Measurements from ENCODE around the gene RFTN1.

RFTN1 gene

DNA sequence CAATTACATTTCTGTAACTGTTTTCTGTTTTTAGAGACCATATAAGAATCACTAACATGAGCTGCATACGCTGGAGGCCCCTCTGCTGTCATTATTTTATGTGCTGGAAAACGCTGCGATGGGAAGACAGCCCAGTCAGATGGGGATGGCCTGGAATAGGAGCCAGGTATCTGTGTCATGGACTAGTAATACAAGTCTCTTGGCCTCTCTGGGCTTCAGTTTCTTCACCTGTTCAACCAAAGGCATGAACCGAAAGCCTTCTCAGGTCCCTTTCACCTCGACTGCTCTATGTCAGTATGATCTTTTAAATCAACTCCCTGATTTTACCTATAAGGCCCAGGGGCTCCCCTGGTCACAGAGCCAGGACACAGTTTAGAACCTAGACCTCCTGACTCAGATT, 14.6 kb upstream of the RFTN1 start:
- DNase-seq, result no peak

DNA sequence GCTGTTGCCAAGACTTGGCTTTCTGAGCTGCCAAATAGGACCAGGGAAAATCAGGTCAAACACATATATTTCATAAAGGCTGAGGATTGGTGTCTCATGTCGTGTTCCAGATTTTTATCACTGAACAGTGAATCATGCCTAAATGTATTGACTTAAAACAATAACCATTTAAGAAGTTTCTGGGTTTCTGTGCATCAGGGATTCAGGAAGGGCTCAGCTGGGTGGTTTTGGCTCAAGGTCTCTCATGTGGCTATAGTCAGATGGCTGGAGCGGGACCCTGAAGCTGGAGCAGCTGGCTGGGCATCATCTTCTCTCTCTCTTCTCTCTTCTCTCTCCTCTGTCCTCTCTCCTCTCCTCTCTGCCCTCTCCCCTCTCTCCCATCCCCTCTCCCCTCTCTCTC, 10.7 kb upstream of the RFTN1 start:
- no peak for DNase-seq

DNA sequence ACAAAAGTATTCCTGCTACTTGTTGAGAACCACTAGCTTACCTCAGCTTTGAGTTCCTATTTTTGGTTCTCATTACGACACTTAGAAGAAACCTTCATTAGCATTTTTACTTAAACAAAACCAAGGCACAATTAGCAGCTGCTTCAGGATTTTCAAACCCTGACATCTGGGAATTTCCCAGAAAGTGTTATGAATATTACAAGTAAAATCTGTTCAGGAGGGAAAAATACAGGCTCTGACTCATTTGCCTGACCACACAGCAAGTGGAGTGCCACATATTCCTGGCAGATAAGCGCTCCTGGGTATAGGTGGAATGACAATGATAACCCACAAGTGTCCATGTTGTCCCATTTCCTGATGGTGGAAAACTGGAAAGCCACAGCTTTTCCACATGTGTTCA, 10.3 kb upstream of the RFTN1 start:
- no peak for DNase-seq

DNA sequence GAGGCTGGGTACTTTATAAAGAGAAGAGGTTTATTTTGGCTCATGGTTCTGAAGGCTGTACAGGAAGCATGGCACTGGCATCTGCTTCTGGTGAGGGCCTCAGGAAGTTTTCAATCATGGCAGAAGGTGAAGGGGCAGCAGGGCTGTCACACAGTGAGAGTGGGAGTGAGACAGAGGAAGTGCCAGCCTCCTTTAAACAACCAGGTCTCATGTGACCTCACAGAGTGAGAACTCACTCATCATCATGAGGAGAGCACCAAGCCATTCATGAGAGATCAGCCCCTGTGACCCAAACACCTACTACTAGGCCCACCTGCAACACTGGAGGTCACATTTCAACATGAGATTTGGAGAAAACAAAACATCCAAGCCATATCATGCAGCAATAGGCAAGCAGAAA, 9.3 kb upstream of the RFTN1 start:
- DNase-seq, result no peak

DNA sequence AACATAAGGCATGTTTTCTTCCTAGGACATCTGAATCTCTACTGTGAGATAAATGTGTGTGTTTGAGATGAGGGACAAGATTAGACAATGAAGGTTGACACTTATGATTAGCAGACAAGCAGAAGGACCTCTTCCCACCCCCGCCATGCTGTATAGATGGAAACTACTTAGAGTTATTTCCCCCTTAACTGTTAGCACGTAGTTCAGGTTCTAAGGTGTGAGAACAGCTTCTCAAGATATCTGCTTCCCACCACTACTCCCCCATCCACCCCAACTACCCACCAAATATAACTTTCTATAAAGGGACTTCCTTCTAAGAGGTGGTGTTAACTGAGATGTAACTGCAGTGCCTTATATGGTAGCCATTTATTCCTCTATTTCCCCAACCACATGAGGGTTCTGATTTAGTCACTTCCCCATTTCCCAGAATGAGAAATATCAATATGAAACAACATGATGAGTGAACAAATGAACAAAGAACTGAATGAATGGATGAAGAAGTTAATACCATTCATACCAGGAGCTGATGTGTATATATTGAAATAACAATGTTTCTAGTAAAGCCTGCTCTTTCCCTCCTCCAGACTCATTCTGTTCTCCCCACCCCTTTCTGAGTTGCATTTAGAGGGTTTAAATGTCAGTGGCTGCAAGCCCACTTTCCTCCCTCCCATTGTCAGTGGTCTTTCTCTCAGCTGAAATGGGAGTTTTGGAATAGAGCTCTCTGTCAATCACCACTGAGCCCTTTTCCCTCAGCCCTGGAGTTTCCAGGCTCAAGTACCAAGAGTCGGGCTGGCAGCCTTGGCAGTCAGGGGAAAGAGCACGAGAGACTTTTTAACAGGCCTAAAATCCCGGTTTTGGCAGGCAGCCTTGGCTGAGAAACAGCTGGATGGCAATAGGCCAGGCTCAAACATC, 7.7 kb upstream of the RFTN1 start:
- DNase-seq, result no peak

DNA sequence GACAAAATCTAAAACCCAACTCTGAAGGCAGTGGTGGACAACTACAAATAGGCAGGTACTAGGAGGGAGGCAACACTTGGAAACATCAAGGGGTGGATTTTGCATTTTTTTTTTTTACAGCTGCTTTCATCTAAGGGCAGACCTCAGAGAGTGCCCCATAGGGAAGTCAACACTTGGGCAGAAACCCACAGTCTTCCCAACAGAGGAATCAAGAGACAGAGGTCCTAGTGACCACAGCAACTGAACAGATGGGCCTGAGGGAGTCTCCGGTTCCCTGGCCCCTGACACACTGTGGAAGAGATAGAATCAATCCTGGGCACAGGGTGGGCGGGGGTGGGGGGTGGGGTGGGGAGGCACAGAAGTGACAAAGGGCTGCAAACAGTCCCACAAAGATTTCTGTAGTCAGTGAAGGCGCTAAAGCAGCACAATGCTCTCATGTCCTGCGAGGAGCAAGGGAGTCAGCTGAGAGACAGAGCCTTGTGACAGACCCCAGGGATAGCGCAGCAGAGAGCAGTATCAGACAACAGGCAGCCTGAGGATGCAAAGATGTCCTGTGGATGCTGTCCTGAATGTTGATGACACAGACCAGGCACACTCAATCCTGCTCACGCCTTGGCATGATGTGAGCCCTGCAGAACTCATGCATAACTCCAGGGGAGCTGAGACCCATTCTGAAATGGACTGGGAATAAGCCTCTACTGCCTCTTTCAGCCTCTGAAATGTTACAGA, 6.9 kb upstream of the RFTN1 start:
- DNase-seq, result no peak

DNA sequence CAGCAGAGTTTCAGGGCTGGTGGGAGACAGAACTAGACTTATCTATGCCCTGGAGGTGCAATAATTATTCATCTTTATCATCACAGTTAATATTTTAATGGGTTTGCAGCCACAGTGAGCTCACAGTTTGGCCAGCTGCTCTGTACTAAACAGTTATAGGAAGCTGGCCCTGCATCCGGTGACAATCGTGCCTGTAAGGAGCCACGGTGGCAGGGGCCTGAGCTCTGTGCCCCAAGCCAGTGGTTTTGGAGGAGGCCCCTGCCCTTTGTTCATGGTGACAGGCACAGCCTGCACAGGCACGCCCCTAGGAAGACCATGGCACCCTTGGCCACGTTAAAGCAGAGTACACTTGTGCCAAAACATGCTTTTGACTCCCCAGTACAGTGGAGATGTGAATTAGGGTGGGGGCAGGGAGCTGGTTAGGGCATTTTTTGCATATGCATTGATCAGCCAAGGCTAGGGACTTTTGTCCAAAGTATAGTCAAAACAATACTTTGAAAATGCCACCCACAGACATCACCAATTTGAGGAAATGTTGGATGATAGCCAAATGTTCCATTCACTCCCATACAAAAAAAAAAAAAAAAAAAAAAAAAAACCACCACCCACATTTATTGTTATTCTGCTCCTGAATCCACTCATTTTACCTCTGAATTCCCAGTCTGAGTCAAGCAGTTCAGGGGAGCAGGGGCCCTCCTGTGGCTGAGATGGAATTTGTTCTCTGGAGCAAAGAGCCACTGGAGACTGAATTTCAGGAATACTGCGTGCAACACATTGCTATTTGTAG, 3.4 kb upstream of the RFTN1 start:
- peak; percentile 41 for DNase-seq

DNA sequence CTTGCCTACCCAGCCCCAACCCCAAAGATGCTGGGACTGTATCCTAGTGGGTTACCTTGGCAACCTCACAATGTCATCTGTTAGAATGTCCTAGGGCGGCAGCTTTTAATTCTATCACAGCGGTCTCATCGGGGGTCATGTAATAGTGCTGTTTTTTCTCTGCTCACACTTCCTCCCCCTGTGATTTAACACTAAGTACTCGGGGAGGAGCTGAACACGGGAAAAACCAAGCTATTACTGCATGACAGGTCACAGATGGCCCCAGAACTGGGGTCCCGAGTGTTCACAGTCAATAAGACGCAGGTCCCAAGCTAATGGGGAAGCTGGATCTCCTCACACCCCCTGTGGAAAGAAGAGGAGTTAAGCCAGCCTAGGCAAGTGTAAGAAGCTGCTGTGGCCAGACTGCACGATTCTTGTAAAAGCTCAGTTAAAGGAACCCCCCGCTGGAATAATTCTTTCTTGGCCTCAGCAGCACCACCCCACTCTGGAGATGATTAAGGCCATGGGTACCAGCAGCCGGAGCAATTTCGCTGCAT, 2.5 kb upstream of the RFTN1 start:
- DNase-seq, result no peak

DNA sequence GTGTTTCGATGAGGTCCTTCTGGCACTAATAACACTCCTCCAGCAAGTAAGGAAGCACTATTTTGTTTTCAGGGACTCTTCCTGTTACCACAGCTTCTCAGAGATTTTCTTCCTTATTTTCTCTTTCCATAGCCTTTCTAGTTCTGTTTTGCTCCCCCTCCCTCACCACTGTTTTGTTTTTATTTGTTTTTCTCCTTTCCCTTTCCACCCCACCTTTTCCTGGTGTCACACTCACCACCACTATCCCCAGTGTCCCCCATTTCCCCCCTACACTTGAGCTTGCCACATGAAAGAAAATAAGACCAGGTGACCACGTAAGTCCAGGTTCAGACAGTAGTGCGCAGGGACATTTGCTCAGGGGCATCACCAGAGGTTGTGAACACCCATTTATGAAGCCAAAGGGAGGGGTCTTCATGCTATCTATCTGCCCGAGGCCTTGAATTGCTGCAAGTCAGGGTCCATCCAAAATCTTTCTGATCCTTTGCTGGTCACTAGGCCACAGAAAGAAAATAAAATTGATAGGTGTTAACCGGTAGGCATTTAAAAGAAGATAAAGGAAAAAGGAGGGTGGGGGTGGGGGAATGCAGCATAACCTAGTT, 1.4 kb upstream of the RFTN1 start:
- DNase-seq, result no peak

DNA sequence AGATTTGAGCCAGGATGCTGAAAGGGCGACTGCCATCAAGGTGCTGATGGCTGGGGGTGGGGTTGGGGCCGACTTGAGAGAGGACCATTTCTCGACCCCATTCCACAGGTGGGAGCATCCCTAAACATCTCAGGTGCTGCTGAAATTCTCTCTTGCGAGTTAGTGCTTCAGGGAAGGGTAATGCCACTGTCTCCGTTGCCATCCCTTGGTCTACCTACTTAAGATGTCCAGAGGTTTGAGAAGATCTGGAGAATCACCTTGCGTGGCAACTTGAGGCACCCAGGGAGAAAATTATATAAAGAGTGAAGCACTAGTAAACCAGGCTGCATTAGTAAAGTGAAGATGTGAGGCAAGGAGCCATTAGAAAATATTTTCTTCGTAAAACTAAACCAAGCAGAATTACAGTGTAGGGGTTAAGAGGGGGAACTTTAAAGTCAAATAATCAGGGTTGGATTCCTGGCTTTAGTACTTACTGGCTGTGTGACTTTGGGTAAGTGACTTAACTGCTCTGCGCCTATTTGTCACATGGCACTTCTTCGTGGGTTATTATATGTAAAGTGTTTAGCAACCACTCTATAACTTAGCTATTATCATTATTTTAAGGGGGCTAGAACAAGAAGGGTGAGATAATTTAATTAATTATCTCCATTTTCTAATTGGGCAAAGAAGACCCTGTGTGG, 662 bp upstream of the RFTN1 start:
- DNase-seq, result no peak

DNA sequence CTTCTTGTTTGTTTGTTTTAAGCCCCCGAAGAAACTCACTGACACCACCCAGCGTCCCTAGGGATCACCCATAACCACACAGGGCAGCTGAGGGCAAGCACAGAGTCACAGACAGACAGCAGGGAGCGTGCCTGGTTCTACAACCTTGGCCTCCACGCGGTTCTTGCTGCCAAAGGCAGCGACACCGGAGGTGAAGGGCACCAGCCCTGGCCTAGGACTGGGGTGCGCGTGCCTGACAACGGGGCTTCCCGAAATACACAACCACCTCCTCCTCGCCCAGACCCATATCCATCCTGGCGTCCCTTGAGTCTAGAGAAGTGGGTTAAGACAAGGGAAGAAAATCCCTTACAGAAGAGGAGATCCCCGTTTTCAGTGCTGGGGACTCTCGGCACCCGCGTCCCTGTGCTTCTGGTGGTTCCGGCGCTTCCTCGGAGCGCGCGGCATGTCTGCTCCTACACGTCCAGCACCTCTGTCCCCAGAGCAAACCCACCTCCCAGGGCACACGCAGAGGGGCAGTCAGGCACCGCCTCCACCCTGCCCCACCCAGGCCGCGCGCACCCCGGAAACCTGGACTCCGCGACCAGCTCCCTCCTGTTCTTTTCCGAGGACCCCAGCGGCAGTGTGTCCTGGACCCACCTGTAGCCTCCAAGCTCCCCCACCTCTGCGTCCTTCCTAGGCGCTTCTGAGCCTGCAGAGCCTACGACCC, 911 bp downstream of the RFTN1 start:
- no peak for DNase-seq

DNA sequence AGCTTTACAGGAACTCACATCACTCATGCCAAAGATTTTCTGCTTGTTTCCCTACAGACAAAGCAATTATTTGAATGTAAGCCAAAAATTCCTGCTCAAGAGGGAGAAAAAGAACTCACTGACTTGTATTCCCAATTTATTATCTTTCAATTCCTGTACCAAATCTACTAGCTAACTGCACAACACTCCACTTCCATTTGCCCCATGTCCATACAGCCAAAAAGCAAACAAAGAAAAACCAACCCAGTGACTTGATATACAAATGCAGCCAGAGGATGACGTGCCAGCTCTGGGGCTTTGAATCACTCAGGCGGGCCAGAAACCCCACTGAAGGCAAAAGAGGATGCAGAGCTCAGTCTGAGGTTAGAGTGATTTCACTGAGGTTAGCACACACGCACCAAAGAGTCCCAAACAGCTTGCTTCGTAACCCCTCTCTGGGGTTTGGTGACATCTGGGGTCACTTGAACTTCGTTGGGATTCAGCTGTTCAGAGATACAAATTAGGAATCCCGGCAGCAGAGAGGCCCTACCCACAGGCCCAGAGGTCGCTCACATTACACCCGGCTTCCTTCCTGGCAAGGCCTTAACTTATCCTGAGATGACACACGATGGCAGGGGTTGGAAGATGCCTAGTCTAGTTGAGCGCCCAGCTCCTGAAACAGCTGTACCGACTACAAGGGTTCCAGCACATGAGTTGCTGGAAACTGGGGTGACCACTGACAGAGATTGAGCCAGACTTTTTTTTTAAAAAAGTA, 1.6 kb downstream of the RFTN1 start:
- no peak for DNase-seq

DNA sequence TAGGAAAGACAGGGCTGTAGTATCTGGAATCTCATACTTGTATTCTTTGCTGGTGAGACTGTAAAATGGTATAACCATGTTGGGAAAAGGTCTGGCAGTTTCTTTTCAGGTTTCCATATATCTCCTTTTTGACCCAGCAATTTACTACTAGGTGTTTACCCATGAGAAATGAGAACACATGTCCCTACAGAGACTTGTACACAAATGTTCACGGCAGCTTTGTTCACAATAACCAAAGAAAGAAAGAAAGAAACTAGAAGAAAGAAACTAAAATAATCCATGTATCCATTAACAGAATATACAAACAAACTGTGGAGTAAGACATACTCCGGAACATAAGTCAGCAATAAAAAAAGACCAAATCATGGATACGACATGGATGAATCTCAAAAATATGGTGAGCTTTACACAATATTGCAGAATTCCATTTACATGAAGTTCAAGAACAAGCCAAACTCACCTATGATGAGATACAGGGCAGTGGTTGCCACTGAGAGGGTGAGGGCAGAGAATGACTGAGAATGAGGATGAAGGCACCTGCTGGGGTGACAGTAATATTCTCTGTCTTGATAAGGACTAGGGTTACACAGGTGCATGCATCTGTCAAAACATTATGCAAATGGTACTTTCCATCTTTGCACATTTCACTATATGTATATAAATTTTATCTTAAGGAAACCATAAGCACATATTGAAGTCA, 2.7 kb downstream of the RFTN1 start:
- DNase-seq, result no peak

DNA sequence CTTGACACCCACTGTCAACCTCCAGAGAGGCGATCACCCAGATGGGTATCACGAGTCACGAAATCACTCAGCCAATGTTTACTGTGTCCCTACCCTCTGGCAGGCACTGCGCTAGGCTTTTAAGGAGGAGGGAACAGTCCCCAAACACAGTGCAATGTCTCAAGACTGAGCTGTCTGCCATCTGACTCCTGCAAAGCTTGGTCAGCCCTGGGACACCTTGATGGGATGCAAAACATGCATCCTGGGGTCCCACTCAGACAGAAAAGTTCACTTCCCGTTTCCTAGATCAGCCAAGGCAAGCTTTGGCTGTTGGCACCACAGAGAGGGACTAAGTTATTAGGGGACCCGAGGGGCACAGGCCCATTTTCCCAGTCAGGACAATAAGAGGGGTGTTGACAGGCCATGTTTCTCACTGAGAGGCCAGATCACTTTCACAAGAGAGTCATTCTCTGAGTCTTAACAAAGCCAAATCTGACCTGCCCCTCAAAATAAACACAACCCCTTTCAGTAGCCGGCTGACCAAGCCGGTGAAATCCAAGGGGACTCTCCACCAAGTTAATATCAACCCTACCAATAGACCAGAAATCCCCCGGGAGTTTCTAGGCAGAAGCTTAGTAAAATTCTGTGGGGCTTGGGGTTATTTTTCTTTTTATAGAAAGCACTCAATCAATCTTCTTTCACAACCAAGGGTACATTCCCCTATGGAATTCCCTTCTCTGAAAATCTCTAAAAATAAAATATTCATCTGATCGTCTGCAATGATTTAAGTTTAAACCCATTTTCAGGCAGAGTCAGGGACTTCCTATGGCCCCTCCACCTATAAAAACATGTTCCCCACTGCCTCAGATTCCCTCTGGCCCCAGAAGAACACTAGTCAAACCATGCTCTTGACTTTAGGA, 3.5 kb downstream of the RFTN1 start:
- no peak for DNase-seq

DNA sequence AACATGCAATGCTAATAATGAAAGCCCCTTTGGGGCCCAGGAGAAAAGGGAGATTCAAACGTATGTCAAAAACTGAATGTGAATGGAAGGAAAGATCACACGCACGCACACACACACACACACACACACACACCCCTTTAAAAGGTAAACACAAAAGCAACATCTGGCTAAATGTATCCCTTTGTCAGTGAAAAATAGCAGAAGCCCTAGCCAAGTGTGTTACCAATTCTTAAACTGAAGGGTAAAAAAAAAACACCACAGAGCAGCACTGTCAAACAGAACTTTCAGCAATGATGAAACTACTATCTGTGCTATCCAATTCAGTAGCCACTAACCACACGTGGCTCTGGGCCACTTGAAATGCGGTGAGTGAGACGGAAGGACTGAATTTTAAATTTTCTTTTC, 4.9 kb downstream of the RFTN1 start:
- no peak for DNase-seq

DNA sequence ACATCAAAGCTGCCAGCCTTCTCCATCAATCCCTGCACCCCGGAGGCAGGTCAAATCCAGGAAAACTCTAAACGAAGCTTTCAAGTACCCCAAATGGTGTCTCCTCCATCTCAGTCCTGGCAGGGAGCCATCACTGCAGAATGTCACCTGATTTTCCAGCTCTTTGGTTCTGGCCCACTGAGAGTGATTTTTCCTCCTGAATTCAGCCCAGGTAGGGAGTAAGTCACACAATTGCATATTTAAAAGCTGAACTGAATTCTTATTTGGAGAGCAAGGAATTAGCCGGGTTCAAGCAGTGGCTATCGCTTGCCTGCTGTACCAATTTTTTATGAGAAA, 5.3 kb downstream of the RFTN1 start:
- no peak for DNase-seq

DNA sequence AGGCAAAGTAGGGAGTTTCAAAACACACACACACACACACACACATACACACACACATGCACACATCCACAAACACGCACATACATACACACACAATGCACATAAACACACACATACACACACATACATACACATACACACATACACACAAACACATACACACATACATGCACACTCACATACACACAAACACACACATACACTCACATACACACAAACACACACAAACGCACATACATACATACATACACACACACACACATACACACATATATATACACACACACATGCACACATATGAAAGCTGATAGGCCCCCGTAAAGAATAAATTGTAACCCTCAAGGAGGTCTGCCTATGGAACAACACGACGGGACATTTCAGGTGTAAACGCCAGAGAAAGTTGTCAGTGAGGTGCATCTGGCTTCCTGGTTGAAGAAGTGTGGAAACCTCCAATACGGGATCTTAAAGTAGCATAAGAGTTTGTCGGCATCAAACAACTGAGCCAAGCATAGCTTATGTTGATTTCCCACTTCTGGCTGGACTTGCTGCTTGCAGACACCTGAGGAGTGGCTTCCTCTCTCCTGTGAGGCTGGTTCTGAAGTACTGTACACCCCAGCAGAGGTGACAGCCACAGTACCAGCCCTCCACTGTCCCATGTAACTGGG, 5.8 kb downstream of the RFTN1 start:
- no peak for DNase-seq

DNA sequence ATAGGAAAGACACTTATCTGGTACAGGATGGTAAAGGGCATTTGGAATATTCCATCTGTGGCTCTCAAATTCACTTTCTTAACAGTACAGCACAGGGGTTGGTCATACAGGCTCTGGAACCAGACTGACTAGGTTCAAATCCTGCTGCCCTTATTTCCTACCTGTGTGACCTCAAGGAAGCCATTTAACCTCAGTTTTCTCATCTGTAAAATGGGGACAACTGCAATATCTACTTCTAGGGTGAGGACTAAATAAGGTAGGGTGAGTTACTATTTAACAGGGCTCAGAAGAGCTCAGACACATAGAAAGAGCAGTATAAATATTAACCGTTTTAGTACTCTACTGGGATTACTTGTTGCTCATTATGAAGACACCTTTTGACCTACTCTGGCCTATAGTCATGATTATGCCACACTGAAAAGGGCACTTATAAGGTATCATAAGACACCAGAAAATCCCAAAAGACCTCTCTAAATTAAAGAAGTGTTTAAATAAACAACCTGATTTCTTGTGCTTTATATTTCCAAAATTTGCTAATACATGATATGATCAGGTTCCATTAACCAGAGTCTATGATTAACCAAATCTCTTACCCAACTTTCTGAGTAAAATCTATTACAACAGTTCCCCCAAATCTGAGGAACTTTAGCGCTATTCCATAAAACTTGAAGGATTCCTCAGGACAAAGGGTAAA, 6.5 kb downstream of the RFTN1 start:
- no peak for DNase-seq

Measured in NCI-H1694 (cell line).